Measurements from ENCODE around the gene HIVEP3. TPM values are rescaled to one million over a fixed set of nuclear protein-coding genes. Genes with fewer than 3 reads are reported as not detected.

HIVEP3 gene
- total RNA-seq, 4 donors from 2014 or later = 1.4 to 3.0 (median 2.3) TPM

GRCh38 chr1:41608211-41608610 is 310.5 kb downstream of the HIVEP3 start:
- Histone ChIP-seq H3K27me3 (no peaks in the 10 kb centered on the region), H3K4me1 (peaks cover 0 to 6% (median 2%) of the 10 kb centered on the region in 4 donors), H3K9me3 (no peaks in the 10 kb centered on the region), H3K27ac (replicated peaks in 1 of 4) (no peak overlapping the region), H3K4me3 (no peak overlapping the region), H3K36me3 (no peaks in the 10 kb centered on the region)
- no peak for DNase-seq (ENCODE audit: extremely low spot score)
- WGBS = 55% methylated on average over 4 of the region's 4 CpGs
- TF ChIP-seq POLR2A (IDR thresholded peaks at IDR 0.05; ENCODE audit: low read depth) = no peak
- TF ChIP-seq EP300 (IDR thresholded peaks at IDR 0.05) = no peak
- no peak for TF ChIP-seq CTCF (IDR thresholded peaks at IDR 0.05)
- no peak for TF ChIP-seq POLR2AphosphoS5 (IDR thresholded peaks at IDR 0.05)
- intact Hi-C loops (cut with DNase I) = no loop called here

DNA sequence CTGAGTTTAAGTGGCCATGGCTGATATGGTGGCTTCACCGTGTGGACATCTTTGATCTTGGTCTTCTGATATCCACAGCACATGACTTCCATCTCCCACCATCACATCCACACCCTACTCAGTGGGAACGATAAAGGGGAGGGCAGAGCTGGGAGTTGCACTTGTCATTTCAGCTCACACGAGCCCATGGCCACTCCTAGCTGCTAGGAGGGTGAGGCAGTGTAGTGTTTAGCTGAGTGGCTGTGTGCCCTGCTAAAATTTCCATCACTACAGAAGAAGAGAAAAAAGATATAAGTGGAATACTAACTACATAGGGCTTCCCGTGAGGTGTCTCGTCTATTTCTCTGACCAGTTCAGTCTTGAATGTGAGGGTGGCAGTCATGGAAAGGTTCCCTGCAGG is 310.9 kb downstream of the HIVEP3 start:
- no peak for DNase-seq (ENCODE audit: extremely low spot score)
- Histone ChIP-seq H3K9me3 (no peaks in the 10 kb centered on the region), H3K36me3 (no peaks in the 10 kb centered on the region), H3K27ac (replicated peaks in 1 of 4) (no peak overlapping the region), H3K4me1 (peaks cover 0 to 6% (median 2%) of the 10 kb centered on the region in 4 donors), H3K27me3 (no peaks in the 10 kb centered on the region), H3K4me3 (no peak overlapping the region)
- WGBS = 80% methylated on average over 5 of the region's 5 CpGs
- no peak for TF ChIP-seq EP300 (IDR thresholded peaks at IDR 0.05)
- no peak for TF ChIP-seq CTCF (IDR thresholded peaks at IDR 0.05)
- no peak for TF ChIP-seq POLR2AphosphoS5 (IDR thresholded peaks at IDR 0.05)
- TF ChIP-seq POLR2A (IDR thresholded peaks at IDR 0.05; ENCODE audit: low read depth) = no peak
- intact Hi-C loops (cut with DNase I) = no loop called here

- Histone ChIP-seq H3K4me3 (no peak overlapping the region), H3K27ac (replicated peaks in 1 of 4) (no peak overlapping the region), H3K27me3 (no peaks in the 10 kb centered on the region), H3K9me3 (peaks cover 0 to 4% (median 0%) of the 10 kb centered on the region in 4 donors), H3K36me3 (no peaks in the 10 kb centered on the region), H3K4me1 (no peaks in the 10 kb centered on the region)
- intact Hi-C loops (cut with DNase I) = no loop called here
- WGBS = 70% methylated on average over 5 of the region's 5 CpGs
- no peak for DNase-seq (ENCODE audit: extremely low spot score)
- peak; percentile 22 to 51 (median 32) for TF ChIP-seq CTCF (IDR thresholded peaks at IDR 0.05)
- no peak for TF ChIP-seq POLR2A (IDR thresholded peaks at IDR 0.05; ENCODE audit: low read depth)
These were observed 318.8 kb downstream of the HIVEP3 start for GRCh38 chr1:41599912-41600311.

DNA sequence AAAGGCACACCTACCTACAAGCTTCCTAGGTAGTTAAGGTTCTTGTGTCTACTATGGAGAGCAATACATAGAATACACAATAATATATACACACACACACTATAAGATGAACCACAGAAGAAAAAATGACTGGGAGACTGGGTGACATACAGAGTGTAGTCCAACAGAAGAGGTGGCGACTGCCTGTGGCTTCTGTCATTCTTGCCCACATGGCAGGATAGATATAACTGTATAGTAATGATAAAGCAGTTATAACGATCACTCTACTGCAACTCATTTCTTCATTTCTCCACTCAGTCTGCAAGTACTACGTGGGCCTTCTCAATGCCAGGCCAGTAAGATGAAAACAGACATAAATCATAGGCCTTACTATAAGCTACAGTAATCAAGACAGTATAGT is 320.4 kb downstream of the HIVEP3 start:
- TF ChIP-seq EP300 (IDR thresholded peaks at IDR 0.05) (no peak), CTCF (IDR thresholded peaks at IDR 0.05) (no peak), POLR2A (IDR thresholded peaks at IDR 0.05; ENCODE audit: low read depth) (no peak), POLR2AphosphoS5 (IDR thresholded peaks at IDR 0.05) (no peak)
- Histone ChIP-seq H3K27ac (replicated peaks in 1 of 4) (no peak overlapping the region), H3K4me3 (no peak overlapping the region), H3K27me3 (no peaks in the 10 kb centered on the region), H3K4me1 (no peaks in the 10 kb centered on the region), H3K9me3 (peaks cover 0 to 4% (median 0%) of the 10 kb centered on the region in 4 donors), H3K36me3 (no peaks in the 10 kb centered on the region)
- no peak for DNase-seq (ENCODE audit: extremely low spot score)
- WGBS = 93% methylated on average over 3 of the region's 3 CpGs
- intact Hi-C loops (cut with DNase I) = no loop called here

- WGBS = 94% methylated on average over 4 of the region's 5 CpGs
- TF ChIP-seq EP300 (IDR thresholded peaks at IDR 0.05) (no peak), POLR2AphosphoS5 (IDR thresholded peaks at IDR 0.05) (no peak), CTCF (IDR thresholded peaks at IDR 0.05) (no peak), POLR2A (IDR thresholded peaks at IDR 0.05; ENCODE audit: low read depth) (no peak)
- no peak for DNase-seq (ENCODE audit: extremely low spot score)
- Histone ChIP-seq H3K36me3 (no peaks in the 10 kb centered on the region), H3K27me3 (no peaks in the 10 kb centered on the region), H3K4me3 (no peak overlapping the region), H3K27ac (replicated peaks in 1 of 4) (no peak overlapping the region), H3K4me1 (no peaks in the 10 kb centered on the region), H3K9me3 (no peaks in the 10 kb centered on the region)
- intact Hi-C loops (cut with DNase I) = no loop called here
These were observed 326.1 kb downstream of the HIVEP3 start for GRCh38 chr1:41592451-41593125.
